A549 (cell line): ENCODE data around the gene ADCK2. TPM values are rescaled to one million over a fixed set of nuclear protein-coding genes. Genes with fewer than 3 reads are reported as not detected.

Source experiments
- ATAC-seq, 2 experiments: fragments of 200-7000 bp in 1 of 2; fragments of >200 bp in 1 of 2; cut with Nextera tagmentation in 1 of 2; cut with Tn5 transposase in 1 of 2; 3 replicates each; pipeline versions ENCODE4 v1.8.0 to v1.9.1; 2018 to 2020; ENCODE audit warnings: mild to moderate bottlenecking in 1 of 2, moderate library complexity in 1 of 2
- CTCF ChIA-PET: fragments of 300-600 bp; sonication (Branson Sonifier 250); formaldehyde crosslinking; extraction: SDS; loops from one replicate; lab custom pipeline; 2021; ENCODE audit warnings: antibody characterized with exemption, inconsistent platforms; lab: Yijun Ruan, JAX
- POLR2A ChIA-PET: fragments of 350-600 bp; formaldehyde crosslinking; extraction: SDS; loops from one replicate; lab custom pipeline; 2021; ENCODE audit warnings: antibody characterized with exemption, inconsistent platforms; lab: Yijun Ruan, JAX
- DNase-seq, 2 experiments: peaks; one replicate each; pipeline versions ENCODE4 v3.0.0 to v3.0.0-alpha.2; 2011 to 2016; ENCODE audit warnings: low read depth in 1 of 2, low spot score in 1 of 2
- FAIRE-seq: peaks from 2 replicates; lab custom pipeline; 2011; peaks lifted over from hg19 to GRCh38; lab: Jason Lieb, UNC
- H3K27ac ChIP-seq, 2 experiments: fragments of >200 bp; sonication (Bioruptor Twin); formaldehyde crosslinking; 3 replicates each; pipeline ENCODE4 v1.5.1; 2016 to 2017
- H3K4me1 ChIP-seq: fragments of >200 bp; sonication (Bioruptor Twin); formaldehyde crosslinking; 3 replicates; pipeline ENCODE4 v1.6.1; 2016
- H3K4me2 ChIP-seq: fragments of >200 bp; sonication (Bioruptor Twin); formaldehyde crosslinking; 3 replicates; pipeline ENCODE4 v1.6.1; 2016
- H3K4me3 ChIP-seq: fragments of >200 bp; sonication (Bioruptor Twin); formaldehyde crosslinking; 3 replicates; pipeline ENCODE4 v1.5.1; 2016
- H3K9me3 ChIP-seq: fragments of >200 bp; sonication (Bioruptor Twin); formaldehyde crosslinking; 3 replicates; pipeline ENCODE4 v1.6.1; 2016
- CBX2 ChIP-seq: fragments of 200-600 bp; sonication (generic); IDR thresholded peaks from 2 replicates; pipeline ENCODE4 v1.6.1; 2016; ENCODE audit warnings: low read depth, mild to moderate bottlenecking, borderline replicate concordance
- EHF ChIP-seq: fragments of 250-450 bp; sonication (Bioruptor Pico); IDR thresholded peaks from 2 replicates; pipeline ENCODE4 v1.5.0; 2020; ENCODE audit warnings: mild to moderate bottlenecking
- EHMT2 ChIP-seq: fragments of 200-600 bp; sonication (generic); IDR thresholded peaks from 2 replicates; pipeline ENCODE4 v1.6.1; 2016; ENCODE audit warnings: antibody characterized with exemption, low read depth, mild to moderate bottlenecking, moderate library complexity
- EP300 ChIP-seq, 2 experiments: fragments of >200 bp; sonication (Bioruptor Twin); formaldehyde crosslinking; IDR thresholded peaks; 2 replicates in 1 of 2; 3 replicates in 1 of 2; pipeline ENCODE4 v1.6.1; 2016 to 2017
- FOXS1 ChIP-seq: fragments of 250-450 bp; sonication (Bioruptor Pico); IDR thresholded peaks from 2 replicates; pipeline ENCODE4 v1.5.0; 2020; ENCODE audit warnings: mild to moderate bottlenecking, moderate library complexity
- HDAC2 ChIP-seq: fragments of 200-600 bp; sonication (generic); IDR thresholded peaks from 2 replicates; pipeline ENCODE4 v1.6.1; 2016
- HEYL ChIP-seq: fragments of 250-450 bp; sonication (Bioruptor Pico); IDR thresholded peaks from 2 replicates; pipeline ENCODE4 v1.8.0; 2021; ENCODE audit warnings: mild to moderate bottlenecking, moderate library complexity
- HOXA7 ChIP-seq: fragments of 250-450 bp; sonication (Bioruptor Pico); IDR thresholded peaks from 2 replicates; pipeline ENCODE4 v1.5.0; 2020; ENCODE audit warnings: mild to moderate bottlenecking, moderate library complexity
- NFE2L2 ChIP-seq: fragments of 150-350 bp; conservative IDR thresholded peaks from 2 replicates; pipeline ENCODE4 v1.6.1; 2014; ENCODE audit warnings: low read length
- NR3C1 ChIP-seq: fragments of >200 bp; sonication (Bioruptor Twin); formaldehyde crosslinking; IDR thresholded peaks from 3 replicates; pipeline ENCODE4 v1.6.1; 2017
- PBX3 ChIP-seq: IDR thresholded peaks from 2 replicates; pipeline ENCODE4 v1.6.1; 2012
- POLR2A ChIP-seq: IDR thresholded peaks from 2 replicates; pipeline ENCODE4 v1.6.1; 2012; ENCODE audit warnings: mild to moderate bottlenecking, low read length
- REST ChIP-seq: fragments of 200-600 bp; sonication (generic); IDR thresholded peaks from 2 replicates; pipeline ENCODE4 v1.6.1; 2016; ENCODE audit warnings: antibody characterized with exemption, mild to moderate bottlenecking, moderate library complexity
- RFX5 ChIP-seq: fragments of 450-650 bp; IDR thresholded peaks from 2 replicates; pipeline ENCODE4 v1.7.1; 2014; ENCODE audit warnings: antibody characterized with exemption, mild to moderate bottlenecking, moderate library complexity
- SREBF2 ChIP-seq: fragments of 450-650 bp; IDR thresholded peaks from 2 replicates; pipeline ENCODE4 v1.6.1; 2014; ENCODE audit warnings: mild to moderate bottlenecking, moderate library complexity
- TP53 ChIP-seq: fragments of 250-450 bp; sonication (Bioruptor Pico); IDR thresholded peaks from 2 replicates; pipeline ENCODE4 v1.5.0; 2021; ENCODE audit warnings: mild to moderate bottlenecking, moderate library complexity
- USF2 ChIP-seq: fragments of 450-650 bp; IDR thresholded peaks from 2 replicates; pipeline ENCODE4 v1.6.1; 2014; ENCODE audit warnings: antibody characterized with exemption
- ZNF302 ChIP-seq: fragments of 250-450 bp; sonication (Bioruptor Pico); IDR thresholded peaks from 2 replicates; pipeline ENCODE4 v1.9.0; 2021; ENCODE audit warnings: inconsistent platforms, mild to moderate bottlenecking, moderate library complexity
- WGBS: methylation state at CpG from one replicate; pipeline ENCODE4 v1.1.6; 2017; ENCODE audit errors: missing lambda C conversion rate; 5-methylcytosine and 5-hydroxymethylcytosine counted together
- polyA plus RNA-seq, 4 experiments: library from polyadenylated mRNA; depleted of rRNA in 3 of 4; stranded (reverse); fragments of >200 nt; fragmentation: RNase III in 1 of 4; extraction: RNeasy Plus Mini Kit Qiagen cat#74134 plus additional on column Dnase treatment in 1 of 4; gene quantifications; 2 replicates in 3 of 4; 3 replicates in 1 of 4; pipeline ENCODE4 v1.2.3, GENCODE V29; 2011 to 2017

Gene ADCK2
- polyA plus RNA-seq, 2 of the 4 experiments (the other 2 are of a cell fraction): 13.1 to 13.9 TPM

DNA sequence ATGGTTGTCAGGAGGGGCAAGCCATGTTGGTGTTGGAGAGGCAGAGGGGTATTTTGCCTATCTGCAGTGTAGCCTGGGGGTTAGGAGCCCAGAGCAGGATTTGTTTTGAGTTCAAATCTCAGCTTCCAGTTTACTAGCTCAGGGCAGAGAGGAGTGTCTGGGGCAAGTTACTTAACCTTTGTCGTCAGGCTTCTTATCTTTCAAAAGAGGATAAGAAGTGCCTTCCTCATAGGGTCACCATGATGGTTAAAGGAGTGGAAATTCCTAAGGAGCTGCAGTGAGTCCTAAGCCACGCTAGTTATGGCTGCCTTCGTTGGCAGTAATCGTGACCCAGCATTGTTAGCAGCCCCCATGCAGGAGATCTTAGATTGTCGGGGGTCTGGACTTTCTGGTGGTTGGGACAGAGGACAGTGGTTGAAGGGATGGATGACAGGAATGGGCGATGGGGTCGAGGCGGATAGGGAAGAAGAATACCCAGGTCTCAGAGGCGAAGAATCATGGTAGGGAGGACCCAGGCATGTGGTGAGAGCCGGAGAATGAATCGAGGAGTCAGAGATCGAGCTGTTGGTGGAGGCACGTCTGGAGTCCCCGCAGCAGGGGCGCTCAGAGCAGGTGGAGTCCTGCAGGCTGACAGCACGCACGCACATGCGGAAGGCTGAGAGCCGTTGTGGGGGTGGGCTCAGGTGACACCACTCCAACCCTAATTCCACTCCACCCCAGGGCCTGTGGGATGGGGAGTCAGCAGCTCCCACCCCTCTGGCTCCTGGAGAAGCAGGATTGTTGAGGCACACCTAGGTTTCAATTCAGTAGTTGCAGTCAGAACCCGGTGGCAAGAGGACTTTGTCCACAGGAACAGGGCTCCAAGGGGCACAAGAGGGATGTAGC lies 11.6 kb downstream of the ADCK2 start:
- CTCF ChIA-PET: interaction anchor here (0.8 to 2.1 kb wide), 6 partner anchors 8 to 208 kb away, joined by 3 to 10 read pairs (median 4); partner anchors contain the start of gene NDUFB2
- H3K4me2 ChIP-seq: no peak overlapping the region
- no peaks in the 10 kb centered on the region for H3K4me1 ChIP-seq
- ATAC-seq (no peak), DNase-seq (no peak), FAIRE-seq (no peak)
- H3K4me3 ChIP-seq: no peak overlapping the region
- no peak overlapping the region for H3K27ac ChIP-seq
- TF ChIP-seq HEYL (CRISPR knock-in tag): no peak
- 93% methylated on average over 19 of the region's 20 CpGs for WGBS
- POLR2A ChIA-PET: no interaction called here
- no peaks in the 10 kb centered on the region for H3K9me3 ChIP-seq

GRCh38 chr7:140685407-140686087 lies 12.8 kb downstream of the ADCK2 start:
- TF ChIP-seq USF2: no peak
- no peak for TF ChIP-seq HDAC2
- WGBS: 89% methylated on average over 10 of the region's 10 CpGs
- H3K4me2 ChIP-seq: no peak overlapping the region
- H3K9me3 ChIP-seq: no peaks in the 10 kb centered on the region
- DNase-seq (no peak), FAIRE-seq (no peak), ATAC-seq (no peak)
- no peaks in the 10 kb centered on the region for H3K4me1 ChIP-seq
- ChIA-PET CTCF (interaction anchor here (0.8 to 2.1 kb wide), 5 partner anchors 10 to 24 kb away, joined by 3 to 10 read pairs (median 4); partner anchors contain the start of gene NDUFB2), POLR2A (no interaction called here)
- H3K4me3 ChIP-seq: no peak overlapping the region
- H3K27ac ChIP-seq: no peak overlapping the region

GRCh38 chr7:140686921-140687320 lies 14.2 kb downstream of the ADCK2 start:
- ChIA-PET CTCF (interaction anchor here (1.1 to 1.3 kb wide), 2 partner anchors 27 to 31 kb away, joined by 3 to 4 read pairs; no protein-coding TSS in a partner anchor), POLR2A (no interaction called here)
- WGBS: 96% methylated on average over 6 of the region's 11 CpGs

More at GRCh38 chr7:140686921-140687320, 14.2 kb downstream of the ADCK2 start:
- DNase-seq (no peak), FAIRE-seq (no peak), ATAC-seq (no peak)
- no peak for TF ChIP-seq CBX2
- TF ChIP-seq FOXS1 (CRISPR knock-in tag): no peak
- no peak for TF ChIP-seq ZNF302
- no peak for TF ChIP-seq NFE2L2
- no peak for TF ChIP-seq EHF (CRISPR knock-in tag)
- no peak for TF ChIP-seq NR3C1
- TF ChIP-seq REST: no peak
- no peak for TF ChIP-seq POLR2A
- TF ChIP-seq EHMT2: no peak
- no peak for TF ChIP-seq PBX3
- TF ChIP-seq HOXA7 (CRISPR knock-in tag): no peak
- TF ChIP-seq EP300 (IDR thresholded peaks at IDR 0.05): no peak
- TF ChIP-seq SREBF2: no peak
- no peak for TF ChIP-seq RFX5
- no peak for TF ChIP-seq TP53 (CRISPR knock-in tag)
- TF ChIP-seq HEYL (CRISPR knock-in tag): no peak
- no peaks in the 10 kb centered on the region for H3K9me3 ChIP-seq
- H3K4me1 ChIP-seq: no peaks in the 10 kb centered on the region
- H3K27ac ChIP-seq: no peak overlapping the region
- H3K4me2 ChIP-seq: no peak overlapping the region
- H3K4me3 ChIP-seq: no peak overlapping the region
